ENCODE measurements around the gene ATG7.

- TF ChIP-seq POLR2AphosphoS5 (IDR thresholded peaks at IDR 0.05; ENCODE audit: low read depth, low read length): no peak
- no peak for TF ChIP-seq POLR2A (IDR thresholded peaks at IDR 0.05; ENCODE audit: low read depth, low read length)
- TF ChIP-seq TAF1 (IDR thresholded peaks at IDR 0.05; ENCODE audit: borderline replicate concordance, low read depth, low read length): no peak
These were observed 264.1 kb downstream of the ATG7 start for GRCh38 chr3:11536132-11536935.

Measured in GM12892 (cell line).